ENCODE measurements around the gene EDN1. TPM values are rescaled to one million over a fixed set of nuclear protein-coding genes. Genes with fewer than 3 reads are reported as not detected.

Gene EDN1
- total and polyA plus RNA-seq, 2 donors (not counting 1 experiment from before 2014, with no cell fraction given), result 0.17 to 10.1 TPM

DNA sequence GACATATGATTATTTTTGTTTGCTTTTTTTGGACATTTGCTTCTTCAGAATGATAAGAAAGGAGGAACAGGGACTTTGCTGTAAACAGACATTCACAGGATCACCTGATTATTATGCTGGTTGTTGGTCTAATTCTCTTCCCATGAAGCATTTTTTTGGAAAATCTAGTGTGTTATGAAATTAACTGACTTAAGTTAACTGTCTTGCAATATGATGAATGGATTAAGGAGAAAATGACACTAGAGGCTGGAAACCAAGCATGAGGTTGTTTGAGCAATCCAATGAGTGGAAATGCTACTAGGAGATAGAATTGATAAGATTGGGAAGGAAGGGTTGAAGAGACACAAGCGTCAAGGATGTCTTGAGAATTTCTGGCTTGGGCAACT lies 13.2 kb upstream of the EDN1 start:
- H3K4me1 ChIP-seq (ENCODE audit: control insufficient read depth, extremely low read depth, insufficient read depth, low read length), result peaks cover 5% of the 10 kb centered on the region

DNA sequence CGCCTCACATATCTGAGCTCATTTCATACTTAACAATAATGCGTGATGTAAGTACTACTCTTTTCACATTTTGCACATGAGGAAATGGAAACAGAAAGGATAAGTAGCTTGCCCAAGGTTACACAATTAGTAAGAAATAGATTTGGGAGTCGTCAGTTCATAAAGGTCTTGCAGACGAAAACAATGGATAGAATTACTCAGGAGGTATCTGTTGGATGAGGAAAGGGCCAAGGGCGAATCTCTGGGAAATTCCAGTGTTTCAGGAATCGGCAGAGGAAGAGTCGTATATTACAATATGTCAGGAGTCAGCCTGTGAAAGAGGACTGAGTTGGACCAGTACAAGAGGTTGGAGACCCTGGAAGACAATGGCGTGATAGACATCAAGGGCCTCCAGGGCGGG lies 12.8 kb upstream of the EDN1 start:
- TF ChIP-seq, protein P1, sequence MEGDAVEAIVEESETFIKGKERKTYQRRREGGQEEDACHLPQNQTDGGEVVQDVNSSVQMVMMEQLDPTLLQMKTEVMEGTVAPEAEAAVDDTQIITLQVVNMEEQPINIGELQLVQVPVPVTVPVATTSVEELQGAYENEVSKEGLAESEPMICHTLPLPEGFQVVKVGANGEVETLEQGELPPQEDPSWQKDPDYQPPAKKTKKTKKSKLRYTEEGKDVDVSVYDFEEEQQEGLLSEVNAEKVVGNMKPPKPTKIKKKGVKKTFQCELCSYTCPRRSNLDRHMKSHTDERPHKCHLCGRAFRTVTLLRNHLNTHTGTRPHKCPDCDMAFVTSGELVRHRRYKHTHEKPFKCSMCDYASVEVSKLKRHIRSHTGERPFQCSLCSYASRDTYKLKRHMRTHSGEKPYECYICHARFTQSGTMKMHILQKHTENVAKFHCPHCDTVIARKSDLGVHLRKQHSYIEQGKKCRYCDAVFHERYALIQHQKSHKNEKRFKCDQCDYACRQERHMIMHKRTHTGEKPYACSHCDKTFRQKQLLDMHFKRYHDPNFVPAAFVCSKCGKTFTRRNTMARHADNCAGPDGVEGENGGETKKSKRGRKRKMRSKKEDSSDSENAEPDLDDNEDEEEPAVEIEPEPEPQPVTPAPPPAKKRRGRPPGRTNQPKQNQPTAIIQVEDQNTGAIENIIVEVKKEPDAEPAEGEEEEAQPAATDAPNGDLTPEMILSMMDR (conservative IDR thresholded peaks at IDR 0.05 in 1 of 2, IDR thresholded peaks at IDR 0.05 in 1 of 2; ENCODE audit: low read depth in 1 of 2, low read length in 2 of 2), result no peak
- no peak for TF ChIP-seq EZH2 (IDR thresholded peaks at IDR 0.05; ENCODE audit: low read length, missing control alignments)
- Histone ChIP-seq H3K79me2 (ENCODE audit: control insufficient read depth, insufficient read depth, low read length) (no peaks in the 10 kb centered on the region), H2AFZ (ENCODE audit: low read length) (no peak overlapping the region), H3K4me1 (ENCODE audit: control insufficient read depth, extremely low read depth, insufficient read depth, low read length) (peaks cover 5% of the 10 kb centered on the region), H3K9ac (ENCODE audit: insufficient read depth, low read length) (no peak overlapping the region), H3K4me2 (ENCODE audit: extremely low read depth, insufficient read depth, low read length) (no peak overlapping the region), H3K27ac (ENCODE audit: insufficient read depth, low read length) (no peak overlapping the region), H3K27me3 (ENCODE audit: control insufficient read depth, insufficient read depth, low read length) (no peaks in the 10 kb centered on the region), H3K4me3 (replicated peaks in 1 of 4; ENCODE audit: control extremely low read depth in 1 of 4, insufficient read depth in 1 of 4, low read depth in 3 of 4, low read length in 4 of 4) (no peak overlapping the region), H3K9me3 (ENCODE audit: control insufficient read depth, insufficient read depth, low read depth, low read length) (no peaks in the 10 kb centered on the region), H3K36me3 (ENCODE audit: control insufficient read depth, insufficient read depth, low read length) (no peaks in the 10 kb centered on the region), H4K20me1 (ENCODE audit: control insufficient read depth, extremely low read depth, insufficient read depth, low read length) (no peaks in the 10 kb centered on the region)
- DNase-seq (ENCODE audit: low read depth in 2 of 2), result no peak

More for the DNA sequence above, 13.2 kb upstream of the EDN1 start:
- Histone ChIP-seq H2AFZ (ENCODE audit: low read length) (no peak overlapping the region), H3K9ac (ENCODE audit: insufficient read depth, low read length) (no peak overlapping the region), H3K27ac (ENCODE audit: insufficient read depth, low read length) (no peak overlapping the region), H3K36me3 (ENCODE audit: control insufficient read depth, insufficient read depth, low read length) (no peaks in the 10 kb centered on the region), H3K4me3 (replicated peaks in 1 of 4; ENCODE audit: control extremely low read depth in 1 of 4, insufficient read depth in 1 of 4, low read depth in 3 of 4, low read length in 4 of 4) (no peak overlapping the region), H3K9me3 (ENCODE audit: control insufficient read depth, insufficient read depth, low read depth, low read length) (no peaks in the 10 kb centered on the region), H4K20me1 (ENCODE audit: control insufficient read depth, extremely low read depth, insufficient read depth, low read length) (no peaks in the 10 kb centered on the region), H3K27me3 (ENCODE audit: control insufficient read depth, insufficient read depth, low read length) (no peaks in the 10 kb centered on the region), H3K4me2 (ENCODE audit: extremely low read depth, insufficient read depth, low read length) (no peak overlapping the region), H3K79me2 (ENCODE audit: control insufficient read depth, insufficient read depth, low read length) (no peaks in the 10 kb centered on the region)
- no peak for DNase-seq (ENCODE audit: low read depth in 2 of 2)
- no peak for TF ChIP-seq EZH2 (IDR thresholded peaks at IDR 0.05; ENCODE audit: low read length, missing control alignments)
- TF ChIP-seq, protein P1 (conservative IDR thresholded peaks at IDR 0.05 in 1 of 2, IDR thresholded peaks at IDR 0.05 in 1 of 2; ENCODE audit: low read depth in 1 of 2, low read length in 2 of 2), result no peak

DNA sequence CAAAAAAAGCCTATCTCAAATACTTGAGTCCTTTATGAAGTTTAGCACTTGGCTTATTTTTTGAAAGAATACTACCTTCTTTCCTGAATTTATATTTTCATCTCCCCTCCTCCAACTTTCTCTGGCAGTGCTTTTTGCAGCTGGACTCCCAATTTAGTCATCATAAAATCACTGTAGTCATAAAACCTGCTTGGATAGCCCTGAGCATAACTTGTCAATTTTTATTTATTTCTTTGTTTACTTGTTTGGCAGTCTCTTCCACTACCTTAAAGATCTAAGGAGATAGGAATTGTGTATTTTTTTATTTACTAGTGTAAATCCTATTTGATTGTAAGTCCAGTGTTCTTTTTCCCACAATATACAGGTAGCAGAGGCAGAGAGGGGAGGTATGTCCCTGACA lies 11.2 kb upstream of the EDN1 start:
- Histone ChIP-seq H3K9ac (ENCODE audit: insufficient read depth, low read length) (no peak overlapping the region), H4K20me1 (ENCODE audit: control insufficient read depth, extremely low read depth, insufficient read depth, low read length) (no peaks in the 10 kb centered on the region), H3K27me3 (ENCODE audit: control insufficient read depth, insufficient read depth, low read length) (no peaks in the 10 kb centered on the region), H2AFZ (ENCODE audit: low read length) (no peak overlapping the region), H3K36me3 (ENCODE audit: control insufficient read depth, insufficient read depth, low read length) (no peaks in the 10 kb centered on the region), H3K27ac (ENCODE audit: insufficient read depth, low read length) (no peak overlapping the region), H3K4me3 (replicated peaks in 1 of 4; ENCODE audit: control extremely low read depth in 1 of 4, insufficient read depth in 1 of 4, low read depth in 3 of 4, low read length in 4 of 4) (no peak overlapping the region), H3K79me2 (ENCODE audit: control insufficient read depth, insufficient read depth, low read length) (no peaks in the 10 kb centered on the region), H3K9me3 (ENCODE audit: control insufficient read depth, insufficient read depth, low read depth, low read length) (no peaks in the 10 kb centered on the region), H3K4me1 (ENCODE audit: control insufficient read depth, extremely low read depth, insufficient read depth, low read length) (peaks cover 5% of the 10 kb centered on the region), H3K4me2 (ENCODE audit: extremely low read depth, insufficient read depth, low read length) (peak overlapping the region; percentile 72)
- TF ChIP-seq EZH2 (IDR thresholded peaks at IDR 0.05; ENCODE audit: low read length, missing control alignments), result no peak
- TF ChIP-seq, protein P1 (conservative IDR thresholded peaks at IDR 0.05 in 1 of 2, IDR thresholded peaks at IDR 0.05 in 1 of 2; ENCODE audit: low read depth in 1 of 2, low read length in 2 of 2), result no peak
- DNase-seq (ENCODE audit: low read depth in 2 of 2), result no peak

All from fibroblast of lung (primary cell).